HG02884 (cell line): Measurements from ENCODE around the gene DCAF15.
"Not testable (repeated sequence)": the region's sequence is repeated elsewhere in the genome, so short reads cannot be mapped to it uniquely, and the experiment has no call there.

Experiments
- ATAC-seq: cut with Tn5 transposase; IDR thresholded peaks from one replicate; pipeline ENCODE4 v1.9.1; 2021; ENCODE audit warnings: mild to moderate bottlenecking, moderate library complexity; ENCODE audit not compliant: unreplicated experiment

DCAF15 gene

GRCh38 chr19:13959141-13959961, 7.0 kb downstream of the DCAF15 start:
- ATAC-seq, result no peak

DNA sequence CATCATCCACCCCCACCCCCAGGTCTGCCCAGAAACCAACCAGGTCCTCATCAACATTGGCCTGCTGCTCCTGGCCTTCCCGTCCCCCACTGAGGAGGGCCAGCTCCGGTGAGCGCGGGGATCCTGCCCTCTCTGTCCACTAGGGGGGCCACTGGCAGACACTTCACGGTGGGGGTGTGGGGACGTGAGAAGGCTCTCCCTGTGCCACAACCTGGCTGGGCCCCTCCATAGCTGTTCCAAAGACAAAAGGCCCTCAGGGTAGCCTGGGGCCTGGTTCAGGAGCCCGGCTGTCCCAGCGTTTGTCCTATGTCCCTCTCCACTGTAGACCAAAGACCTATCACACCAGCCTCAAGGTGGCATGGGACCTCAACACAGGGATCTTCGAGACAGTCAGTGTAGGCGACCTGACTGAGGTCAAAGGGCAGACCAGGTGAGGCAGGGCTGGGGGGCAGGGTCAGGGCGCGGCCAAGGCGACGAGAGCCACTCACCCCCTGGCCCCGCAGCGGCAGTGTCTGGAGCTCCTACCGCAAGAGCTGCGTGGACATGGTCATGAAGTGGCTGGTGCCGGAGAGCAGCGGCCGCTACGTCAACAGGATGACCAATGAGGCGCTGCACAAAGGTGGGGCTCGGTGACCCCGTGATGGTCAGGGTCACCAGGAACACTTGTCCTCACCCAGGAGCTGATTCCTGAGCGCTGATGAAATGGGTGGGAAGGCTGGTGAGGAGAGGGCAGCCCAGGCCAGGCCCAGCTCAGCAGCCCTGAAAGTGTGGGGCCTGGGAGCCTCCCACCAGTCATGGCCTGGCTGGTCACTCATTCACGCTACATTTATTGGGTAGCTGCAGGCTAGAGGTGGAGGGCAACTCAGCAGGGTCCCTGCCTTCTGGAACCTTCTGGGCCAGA, 7.9 kb downstream of the DCAF15 start:
- ATAC-seq, result no peak

- no peak for ATAC-seq
Observed at GRCh38 chr19:13960863-13961784, 8.8 kb downstream of the DCAF15 start.

GRCh38 chr19:13961826-13962698, 9.8 kb downstream of the DCAF15 start:
- no peak for ATAC-seq

DNA sequence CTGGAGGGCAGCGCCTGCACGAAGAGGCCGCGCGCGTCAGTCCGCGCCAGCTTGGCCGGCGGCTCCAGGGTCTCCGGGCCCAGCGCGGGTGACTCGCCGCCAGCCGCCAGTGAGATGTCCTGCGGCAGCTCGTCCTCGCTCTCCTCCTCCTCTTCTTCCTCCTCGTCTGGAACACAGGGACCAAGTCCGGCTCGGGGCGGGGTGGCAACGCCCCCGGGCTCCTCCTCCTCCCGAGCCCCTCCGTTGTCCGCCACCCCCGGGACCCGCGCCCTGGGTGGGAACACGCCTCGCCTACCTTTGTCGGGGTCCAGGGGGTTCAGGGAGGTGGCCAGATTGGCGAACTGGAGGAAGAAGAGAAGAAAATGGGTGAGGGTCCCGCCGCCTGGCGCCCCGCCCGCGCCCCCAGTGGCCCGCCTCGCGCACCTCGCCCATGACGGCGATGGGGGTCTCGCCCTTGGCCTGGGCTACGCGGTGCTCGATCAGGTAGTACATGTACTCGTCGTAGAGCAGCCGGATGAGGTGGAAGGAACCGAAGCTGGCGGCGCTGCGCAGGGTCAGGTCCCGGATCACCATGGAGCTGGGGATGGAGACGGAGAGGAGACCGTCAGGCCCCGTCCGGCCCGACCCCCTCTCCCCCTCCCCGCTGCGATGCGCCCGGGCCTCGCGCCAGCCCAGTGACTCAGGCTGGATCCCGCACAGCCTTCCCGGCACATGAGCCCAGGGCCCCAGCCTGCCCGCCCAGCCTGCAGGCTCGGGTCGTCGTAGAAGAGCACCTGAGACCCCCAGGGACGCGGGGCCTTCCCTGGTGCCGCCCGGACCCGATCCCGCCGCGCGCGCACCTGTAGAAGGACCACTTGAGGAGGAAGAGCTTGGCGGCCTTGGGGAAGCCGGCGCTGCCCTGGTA, 10.6 kb downstream of the DCAF15 start:
- ATAC-seq, result no peak

DNA sequence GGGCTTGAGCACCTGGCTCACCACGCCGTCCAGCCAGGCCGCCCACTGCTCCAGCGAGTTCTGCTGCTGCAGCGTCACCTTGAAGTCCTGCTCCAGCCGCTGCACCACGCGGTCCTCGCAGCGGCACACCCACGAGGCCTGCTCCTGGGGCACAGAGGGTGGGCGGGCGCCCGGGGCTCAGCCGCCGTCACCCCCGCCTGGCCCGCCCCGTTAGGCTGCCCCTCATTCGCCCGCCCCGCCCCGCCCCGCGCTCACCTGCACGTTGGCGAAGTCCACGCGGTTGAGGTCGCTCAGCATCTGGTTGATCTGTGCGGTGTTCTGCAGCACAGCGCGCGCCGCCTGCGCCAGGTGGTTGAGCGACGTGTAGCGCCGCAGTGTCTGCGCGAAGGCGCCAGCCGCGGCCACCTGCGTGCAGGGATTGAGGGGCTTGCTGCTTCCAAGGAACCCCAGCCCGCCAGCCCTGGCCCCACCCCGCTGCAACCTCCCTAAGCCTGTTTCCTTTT, 11.3 kb downstream of the DCAF15 start:
- no peak for ATAC-seq

GRCh38 chr19:13964776-13965175, 12.5 kb downstream of the DCAF15 start:
- ATAC-seq, result no peak

GRCh38 chr19:13965377-13965896, 13.1 kb downstream of the DCAF15 start:
- no peak for ATAC-seq

GRCh38 chr19:13965926-13966683, 13.8 kb downstream of the DCAF15 start:
- no peak for ATAC-seq

GRCh38 chr19:13966684-13967128, 14.4 kb downstream of the DCAF15 start:
- no peak for ATAC-seq

- ATAC-seq, result not testable (repeated sequence)
Observed at GRCh38 chr19:13967206-13967605, 14.9 kb downstream of the DCAF15 start.

GRCh38 chr19:13968383-13968935, 16.1 kb downstream of the DCAF15 start:
- ATAC-seq, result no peak

DNA sequence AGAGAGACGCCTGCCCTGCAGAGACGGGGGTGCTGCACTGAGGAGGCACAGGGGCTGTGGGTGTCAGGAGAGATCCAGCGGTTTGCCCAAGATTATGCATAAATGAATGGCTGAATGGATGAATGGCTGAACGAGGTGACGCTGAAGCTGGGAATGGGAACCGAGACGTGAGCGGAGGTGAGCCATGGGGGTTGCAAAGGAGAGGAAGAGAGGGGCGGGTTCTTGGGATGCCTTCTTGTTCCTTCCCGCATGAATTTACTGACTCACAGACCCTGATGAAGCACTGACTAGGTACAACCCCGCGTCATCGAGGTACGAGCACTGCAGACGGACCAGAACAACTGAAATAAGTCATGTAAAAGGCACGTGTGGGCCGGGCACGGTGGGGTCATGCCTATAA, 16.7 kb downstream of the DCAF15 start:
- no peak for ATAC-seq

DNA sequence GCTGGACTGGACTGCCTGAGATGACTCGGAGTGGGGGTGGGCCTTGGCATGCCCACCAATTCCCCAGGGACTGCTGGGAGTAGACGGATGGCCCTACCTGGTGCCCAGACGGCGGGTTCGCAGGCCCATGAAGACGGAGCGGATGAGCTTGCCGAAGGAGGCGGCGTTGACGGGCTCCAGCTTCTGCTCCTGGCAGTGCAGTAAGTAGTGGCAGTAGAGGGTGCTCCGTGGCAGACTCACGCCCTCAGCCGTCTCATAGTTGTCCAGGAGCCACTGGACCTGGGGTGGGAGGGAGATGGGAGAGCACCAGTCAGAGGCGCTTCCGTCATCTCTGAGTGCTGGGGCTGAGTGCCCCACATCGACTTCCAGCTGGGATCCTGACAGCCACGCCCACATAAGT, 17.6 kb downstream of the DCAF15 start:
- no peak for ATAC-seq

DNA sequence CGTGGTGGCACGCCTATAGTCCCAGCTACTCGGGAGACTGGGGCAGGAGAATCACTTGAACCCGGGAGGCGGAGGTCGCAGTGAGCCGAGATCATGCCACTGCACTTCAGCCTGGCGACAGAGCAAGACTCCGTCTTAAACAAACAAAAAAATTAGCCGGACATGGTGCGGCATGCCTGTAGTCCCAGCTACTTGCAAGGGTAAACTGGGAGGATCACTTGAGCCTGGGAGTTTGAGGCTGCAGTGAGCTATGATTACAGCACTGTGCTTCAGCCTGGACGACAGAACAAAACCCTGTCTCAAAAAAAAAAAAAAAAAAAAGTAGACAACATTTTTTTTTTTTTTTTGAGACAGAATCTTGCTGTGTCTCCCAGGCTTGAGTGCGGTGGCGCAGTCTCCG, 19.6 kb downstream of the DCAF15 start:
- ATAC-seq, result not testable (repeated sequence)

DNA sequence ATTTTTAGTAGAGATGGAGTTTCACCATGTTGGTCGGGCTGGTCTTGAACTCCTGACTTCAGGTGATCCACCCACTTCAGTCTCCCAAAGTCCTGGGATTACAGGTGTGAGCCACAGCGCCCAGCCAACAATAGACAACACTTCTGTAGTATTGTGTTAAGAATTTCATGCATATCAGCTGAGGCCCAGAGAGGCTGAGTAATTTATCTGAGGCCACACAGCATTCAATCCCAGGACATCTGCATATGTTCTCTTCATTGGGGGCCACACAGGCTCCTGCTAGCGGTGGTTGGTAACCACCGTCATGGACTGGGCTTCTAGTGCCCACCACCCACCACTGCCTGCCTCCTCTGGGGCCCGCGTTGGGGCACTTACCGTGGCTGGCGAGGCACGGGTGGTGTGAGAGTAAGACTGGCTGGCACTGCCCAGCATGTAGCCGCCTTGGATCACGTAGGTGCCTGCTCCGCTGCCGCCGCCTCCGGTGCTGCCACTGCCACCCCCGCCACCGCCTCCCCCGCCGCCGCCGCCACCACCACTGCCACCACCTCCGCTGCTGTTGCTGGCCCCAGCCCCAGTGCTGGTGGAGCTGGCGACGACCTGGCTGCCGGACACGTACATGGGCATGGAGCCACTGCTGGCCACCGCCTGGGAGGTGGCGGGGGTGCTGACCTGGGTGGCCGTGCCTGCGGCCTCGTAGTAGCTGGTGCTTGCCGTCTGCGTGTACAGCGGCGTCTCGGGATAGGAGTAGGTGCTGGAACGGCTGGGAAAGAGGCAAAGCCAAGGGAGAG, 20.3 kb downstream of the DCAF15 start:
- no peak for ATAC-seq
